Breast epithelium (tissue), 4 donors: ENCODE results near the gene EPS8. TPM values are rescaled to one million over a fixed set of nuclear protein-coding genes. Genes with fewer than 3 reads are reported as not detected.

Experiments
- DNase-seq, 2 donors: peaks; one replicate each; pipeline ENCODE4 v3.0.0-alpha.2; 2019; ENCODE audit warnings: low spot score in 2 of 2
- H3K27ac ChIP-seq, 2 donors: fragments of 200-600 bp; sonication (generic) in 1 of 2; one replicate each; pipeline ENCODE4 v1.5.1; 2016 to 2019; ENCODE audit warnings: mild to moderate bottlenecking in 1 of 2
- H3K27me3 ChIP-seq, 2 donors: fragments of 200-600 bp; sonication (generic) in 1 of 2; one replicate each; pipeline versions ENCODE4 v1.5.1 to v1.6.0; 2017 to 2019; ENCODE audit warnings: control low read depth in 1 of 2, mild to moderate bottlenecking in 1 of 2
- H3K36me3 ChIP-seq: fragments of 200-600 bp; one replicate; pipeline ENCODE4 v1.5.1; 2019
- H3K4me1 ChIP-seq, 2 donors: fragments of 200-600 bp; sonication (generic); one replicate each; pipeline ENCODE4 v1.5.1; 2016 to 2019; ENCODE audit warnings: control low read depth in 1 of 2
- H3K4me3 ChIP-seq, 3 donors: fragments of 200-600 bp; sonication (generic); 1 replicate in 2 of 3; 2 replicates in 1 of 3; pipeline ENCODE4 v1.5.1; 2016 to 2019; ENCODE audit warnings: mild to moderate bottlenecking in 3 of 3, moderate library complexity in 2 of 3
- H3K9me3 ChIP-seq, 2 donors: fragments of 200-600 bp; sonication (generic) in 1 of 2; one replicate each; pipeline ENCODE4 v1.5.1; 2016 to 2019; ENCODE audit warnings: control low read depth in 1 of 2
- POLR2A ChIP-seq: fragments of 450-650 bp; IDR thresholded peaks from one replicate; pipeline ENCODE4 v1.6.1; 2016; ENCODE audit warnings: antibody characterized with exemption, mild to moderate bottlenecking, moderate library complexity
- POLR2AphosphoS5 ChIP-seq, 3 donors: sonication (generic); formaldehyde crosslinking; IDR thresholded peaks; one replicate each; pipeline ENCODE4 v1.6.1; 2017; ENCODE audit warnings: antibody characterized with exemption in 3 of 3
- intact Hi-C: fragments of 100-400 bp; cut with DNase I; formaldehyde crosslinking; loops from one replicate; pipeline ENCODE4 v1.15.1; 2023; ENCODE audit warnings: low total_unique reads
- total RNA-seq, 3 donors: library from RNA; depleted of rRNA; stranded (reverse); fragments of >200 nt; gene quantifications; one replicate each; pipeline ENCODE4 v1.1.0, GENCODE V29; 2016
- TF ChIP-seq, protein P1 (sequence below), 3 donors: fragments of 450-650 bp; IDR thresholded peaks; one replicate each; pipeline ENCODE4 v1.5.1; 2016 to 2017; ENCODE audit warnings: antibody characterized with exemption in 3 of 3, mild to moderate bottlenecking in 3 of 3, moderate library complexity in 3 of 3

Gene EPS8
- total RNA-seq, 3 donors from 2014 or later = 137 to 244 (median 168) TPM

DNA sequence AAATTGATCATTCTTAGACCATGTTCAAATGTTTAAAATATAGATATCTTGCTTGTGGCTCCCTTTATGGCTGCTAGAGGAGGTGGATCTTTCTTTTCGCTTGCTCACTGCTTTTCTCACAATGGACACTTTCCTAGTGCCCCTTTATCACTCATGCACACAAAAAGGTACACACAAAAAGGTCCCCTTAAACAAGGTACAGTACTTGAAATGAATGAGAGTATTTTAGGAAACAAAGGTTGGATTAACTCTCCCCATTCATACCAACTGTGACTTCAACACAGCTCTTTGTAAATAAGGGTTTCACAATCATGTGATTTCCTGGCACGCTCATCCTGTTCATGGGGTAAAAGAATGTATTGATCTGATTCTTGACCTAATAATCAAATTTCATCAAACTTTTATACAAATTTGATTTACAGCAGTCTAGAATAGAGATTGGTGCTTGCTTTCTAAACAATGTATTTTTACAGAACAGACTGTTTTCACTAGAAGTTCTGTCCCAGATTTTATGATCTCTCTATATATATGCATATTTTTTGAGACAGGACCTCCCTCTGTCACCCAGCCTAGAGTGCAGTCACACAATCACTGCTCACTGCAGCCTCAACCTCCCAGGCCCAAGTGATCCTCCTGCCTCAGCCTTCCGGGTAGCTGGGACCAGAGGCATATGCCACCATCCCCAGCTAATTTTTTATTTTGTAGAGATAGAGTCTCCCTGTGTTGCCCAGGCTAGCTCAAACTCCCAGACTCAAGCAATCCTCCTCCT is 34.4 kb upstream of the EPS8 start:
- Histone ChIP-seq H3K27me3 (no peaks in the 10 kb centered on the region), H3K4me3 (no peak overlapping the region), H3K27ac (no peak overlapping the region), H3K9me3 (no peaks in the 10 kb centered on the region), H3K4me1 (no peaks in the 10 kb centered on the region), H3K36me3 (no peaks in the 10 kb centered on the region)
- DNase-seq = no peak
- intact Hi-C loops = no loop called here
- TF ChIP-seq POLR2A (no peak), POLR2AphosphoS5 (IDR thresholded peaks at IDR 0.05) (no peak)
- TF ChIP-seq, protein P1, sequence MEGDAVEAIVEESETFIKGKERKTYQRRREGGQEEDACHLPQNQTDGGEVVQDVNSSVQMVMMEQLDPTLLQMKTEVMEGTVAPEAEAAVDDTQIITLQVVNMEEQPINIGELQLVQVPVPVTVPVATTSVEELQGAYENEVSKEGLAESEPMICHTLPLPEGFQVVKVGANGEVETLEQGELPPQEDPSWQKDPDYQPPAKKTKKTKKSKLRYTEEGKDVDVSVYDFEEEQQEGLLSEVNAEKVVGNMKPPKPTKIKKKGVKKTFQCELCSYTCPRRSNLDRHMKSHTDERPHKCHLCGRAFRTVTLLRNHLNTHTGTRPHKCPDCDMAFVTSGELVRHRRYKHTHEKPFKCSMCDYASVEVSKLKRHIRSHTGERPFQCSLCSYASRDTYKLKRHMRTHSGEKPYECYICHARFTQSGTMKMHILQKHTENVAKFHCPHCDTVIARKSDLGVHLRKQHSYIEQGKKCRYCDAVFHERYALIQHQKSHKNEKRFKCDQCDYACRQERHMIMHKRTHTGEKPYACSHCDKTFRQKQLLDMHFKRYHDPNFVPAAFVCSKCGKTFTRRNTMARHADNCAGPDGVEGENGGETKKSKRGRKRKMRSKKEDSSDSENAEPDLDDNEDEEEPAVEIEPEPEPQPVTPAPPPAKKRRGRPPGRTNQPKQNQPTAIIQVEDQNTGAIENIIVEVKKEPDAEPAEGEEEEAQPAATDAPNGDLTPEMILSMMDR (IDR thresholded peaks at IDR 0.05) = no peak

DNA sequence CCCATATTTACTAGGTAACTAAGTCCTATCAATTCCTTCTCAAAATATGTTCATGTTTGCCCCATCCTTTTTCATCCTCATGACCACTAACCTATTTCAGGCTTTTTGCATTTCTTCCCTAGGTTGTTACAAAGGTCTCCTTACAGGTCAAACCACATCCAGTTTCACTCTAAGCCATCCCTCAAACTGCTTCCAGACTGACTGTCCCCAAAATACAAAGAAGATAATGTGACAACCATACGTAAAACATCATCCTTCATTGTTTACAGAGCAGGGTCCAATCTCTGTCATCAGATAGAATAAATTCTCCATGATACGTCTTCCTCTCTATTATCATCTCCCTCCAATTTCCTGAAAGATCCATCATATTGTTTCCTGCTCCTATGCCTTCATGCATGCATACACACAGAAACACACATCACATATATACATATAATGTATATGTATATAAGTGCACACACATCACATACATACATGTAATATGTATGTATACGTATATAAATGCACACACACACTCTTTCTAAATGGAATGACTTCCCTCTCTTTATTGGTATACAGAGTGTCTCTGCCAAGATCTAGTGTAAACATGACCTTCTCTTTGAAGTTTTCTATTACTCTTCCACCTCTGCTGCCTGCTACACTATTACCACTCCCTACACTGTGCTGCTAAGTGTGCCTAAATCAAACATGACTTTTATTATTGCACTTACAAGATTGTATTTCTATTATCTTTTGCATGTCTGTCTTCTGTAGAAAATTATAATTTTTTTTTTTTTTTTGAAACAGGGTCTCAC is 30.7 kb upstream of the EPS8 start:
- intact Hi-C loops = no loop called here
- TF ChIP-seq POLR2AphosphoS5 (IDR thresholded peaks at IDR 0.05) = no peak
- TF ChIP-seq POLR2A = no peak
- TF ChIP-seq, protein P1 (IDR thresholded peaks at IDR 0.05) = no peak
- no peaks in the 10 kb centered on the region for H3K27me3 ChIP-seq

DNA sequence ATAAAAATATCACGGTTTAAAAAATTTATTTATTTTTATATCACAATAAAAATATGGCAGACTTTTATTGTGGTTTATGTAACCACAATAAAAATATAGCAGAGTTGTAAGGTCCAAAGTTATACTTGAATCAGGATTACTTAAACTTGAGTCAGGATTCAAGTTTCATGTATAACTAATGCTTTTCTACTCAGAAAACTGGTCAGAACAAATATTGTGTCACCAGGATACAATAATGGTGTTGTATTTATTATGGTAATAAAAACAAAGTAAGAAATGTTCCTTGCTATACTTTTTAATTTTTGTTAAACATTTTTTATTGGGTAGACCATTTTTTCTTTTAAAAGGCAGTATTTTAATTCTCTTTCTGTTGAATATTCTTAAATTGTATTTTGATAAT is 29.2 kb upstream of the EPS8 start:
- no peak for DNase-seq
- no peaks in the 10 kb centered on the region for H3K36me3 ChIP-seq
- no peaks in the 10 kb centered on the region for H3K9me3 ChIP-seq
- intact Hi-C loops = no loop called here
- no peak overlapping the region for H3K4me3 ChIP-seq
- no peaks in the 10 kb centered on the region for H3K27me3 ChIP-seq
- H3K27ac ChIP-seq = no peak overlapping the region
- H3K4me1 ChIP-seq = no peaks in the 10 kb centered on the region
- TF ChIP-seq POLR2A (no peak), POLR2AphosphoS5 (IDR thresholded peaks at IDR 0.05) (no peak)
- TF ChIP-seq, protein P1 (IDR thresholded peaks at IDR 0.05) = no peak

More for the DNA sequence above, 30.7 kb upstream of the EPS8 start:
- DNase-seq = no peak
- Histone ChIP-seq H3K27ac (no peak overlapping the region), H3K4me1 (no peaks in the 10 kb centered on the region), H3K9me3 (no peaks in the 10 kb centered on the region), H3K36me3 (no peaks in the 10 kb centered on the region), H3K4me3 (no peak overlapping the region)

DNA sequence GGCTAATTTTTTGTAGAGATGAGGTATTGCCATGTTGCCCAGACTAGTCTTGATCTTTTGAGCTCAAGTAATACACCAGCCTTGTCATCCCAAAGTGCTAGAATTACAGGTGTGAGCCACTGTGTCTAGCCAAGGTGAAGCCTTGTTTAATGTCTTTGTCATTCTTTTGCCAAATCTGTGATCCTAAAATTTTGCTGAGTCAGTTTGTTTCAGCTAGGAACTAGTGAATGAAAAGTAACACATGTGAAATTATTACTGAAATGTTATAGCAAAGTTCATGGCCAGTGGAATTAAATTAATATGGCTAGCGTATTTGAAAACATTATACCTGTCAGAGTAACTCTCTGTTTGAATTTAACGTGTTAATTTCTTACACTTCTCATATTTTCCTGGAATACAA is 26.5 kb upstream of the EPS8 start:
- TF ChIP-seq, protein P1 (IDR thresholded peaks at IDR 0.05) = no peak
- TF ChIP-seq POLR2AphosphoS5 (IDR thresholded peaks at IDR 0.05) (no peak), POLR2A (no peak)
- no peaks in the 10 kb centered on the region for H3K9me3 ChIP-seq
- DNase-seq = no peak
- no peaks in the 10 kb centered on the region for H3K36me3 ChIP-seq
- H3K27ac ChIP-seq = no peak overlapping the region
- intact Hi-C loops = no loop called here
- H3K27me3 ChIP-seq = no peaks in the 10 kb centered on the region
- H3K4me1 ChIP-seq = no peaks in the 10 kb centered on the region
- H3K4me3 ChIP-seq = no peak overlapping the region
